Mucosa of descending colon (tissue), 3 donors: Measurements from ENCODE around the gene GNAL. TPM values are rescaled to one million over a fixed set of nuclear protein-coding genes. Genes with fewer than 3 reads are reported as not detected.

Source experiments
- ATAC-seq: fragments of 200-7000 bp; cut with Tn5 transposase; one replicate; pipeline ENCODE4 v1.9.1; 2020; ENCODE audit warnings: mild to moderate bottlenecking, moderate library complexity
- DNase-seq, 3 donors: peaks; one replicate each; pipeline ENCODE4 v3.0.0-alpha.2; 2020
- H3K36me3 ChIP-seq: fragments of 200-600 bp; one replicate; pipeline ENCODE4 v1.8.0; 2021; ENCODE audit warnings: low read depth, mild to moderate bottlenecking
- H3K4me1 ChIP-seq: fragments of 200-600 bp; one replicate; pipeline ENCODE4 v1.8.0; 2021; ENCODE audit warnings: low read depth, mild to moderate bottlenecking
- H3K4me3 ChIP-seq: fragments of 200-600 bp; one replicate; pipeline ENCODE4 v1.8.0; 2021; ENCODE audit warnings: mild to moderate bottlenecking
- H3K9me3 ChIP-seq: fragments of 200-600 bp; one replicate; pipeline ENCODE4 v1.8.0; 2021; ENCODE audit warnings: mild to moderate bottlenecking
- CTCF ChIP-seq: fragments of 200-600 bp; IDR thresholded peaks from one replicate; pipeline ENCODE4 v1.8.0; 2022; ENCODE audit warnings: antibody characterized with exemption, mild to moderate bottlenecking
- intact Hi-C, 2 donors: fragments of 100-400 bp; cut with DNase I in 1 of 2; cut with micrococcal nuclease in 1 of 2; formaldehyde crosslinking; loops; one replicate each; pipeline versions ENCODE4 v1.11.0 to v1.11.1; 2022; cut with DNase I, micrococcal nuclease
- total RNA-seq, 3 donors: library from RNA; stranded (reverse); fragmentation: NEBNext Ultra II Directional in 2 of 3; extraction: Animal tissue kit (Norgen Biotek cat#: 25700) in 2 of 3; gene quantifications; one replicate each; pipeline versions ENCODE4 v1.2.1 to v1.2.4, GENCODE V29; 2021 to 2023
- donor health status: DM: no; HTN: no; CAD: no; lungs with moderate emphysema.
- donor health status: DM: no; HTN: no; CAD: no.
- donor health status: DM: no; HTN: yes; CAD: no.

The GNAL gene
- total RNA-seq, 3 donors from 2014 or later, result 4.7 to 20.7 (median 5.3) TPM

- Histone ChIP-seq H3K4me1 (no peaks in the 10 kb centered on the region), H3K36me3 (no peaks in the 10 kb centered on the region), H3K4me3 (no peak overlapping the region), H3K9me3 (no peaks in the 10 kb centered on the region)
- DNase-seq (no peak), ATAC-seq (no peak)
- intact Hi-C loops, result no loop called here
- no peak for TF ChIP-seq CTCF
Observed at GRCh38 chr18:11658989-11659388, 30.1 kb upstream of the GNAL start.

- H3K9me3 ChIP-seq, result no peaks in the 10 kb centered on the region
- no peak for ATAC-seq
- H3K36me3 ChIP-seq, result no peaks in the 10 kb centered on the region
- intact Hi-C loops, result no loop called here
- H3K4me1 ChIP-seq, result no peaks in the 10 kb centered on the region
- DNase-seq, result no peak
- TF ChIP-seq CTCF, result no peak
- no peak overlapping the region for H3K4me3 ChIP-seq
Observed at GRCh38 chr18:11660691-11661090, 28.4 kb upstream of the GNAL start.

GRCh38 chr18:11661430-11661829 is 27.6 kb upstream of the GNAL start:
- no peak for ATAC-seq
- TF ChIP-seq CTCF, result no peak
- H3K36me3 ChIP-seq, result no peaks in the 10 kb centered on the region
- H3K9me3 ChIP-seq, result no peaks in the 10 kb centered on the region
- intact Hi-C loops, result no loop called here
- no peak overlapping the region for H3K4me3 ChIP-seq
- no peaks in the 10 kb centered on the region for H3K4me1 ChIP-seq
- no peak for DNase-seq

- Histone ChIP-seq H3K4me3 (no peak overlapping the region), H3K4me1 (no peaks in the 10 kb centered on the region), H3K36me3 (no peaks in the 10 kb centered on the region), H3K9me3 (no peaks in the 10 kb centered on the region)
- DNase-seq, result no peak
- no peak for ATAC-seq
- intact Hi-C loops, result no loop called here
- TF ChIP-seq CTCF, result no peak
Observed at GRCh38 chr18:11663439-11664029, 25.5 kb upstream of the GNAL start.

- Histone ChIP-seq H3K4me3 (no peak overlapping the region), H3K9me3 (no peaks in the 10 kb centered on the region), H3K4me1 (no peaks in the 10 kb centered on the region), H3K36me3 (no peaks in the 10 kb centered on the region)
- DNase-seq (no peak), ATAC-seq (no peak)
- intact Hi-C loops, result no loop called here
- TF ChIP-seq CTCF, result no peak
Observed at GRCh38 chr18:11664286-11664685, 24.8 kb upstream of the GNAL start.

- DNase-seq, result no peak
- no peak for TF ChIP-seq CTCF
- intact Hi-C loops, result no loop called here
Observed at GRCh38 chr18:11665146-11665545, 23.9 kb upstream of the GNAL start.

More at GRCh38 chr18:11665146-11665545, 23.9 kb upstream of the GNAL start:
- ATAC-seq, result no peak
- Histone ChIP-seq H3K4me3 (no peak overlapping the region), H3K36me3 (no peaks in the 10 kb centered on the region), H3K4me1 (no peaks in the 10 kb centered on the region), H3K9me3 (no peaks in the 10 kb centered on the region)
